HTERT RPE-1 (cell line): ENCODE measurements around the gene RALBP1.
"Not testable (repeated sequence)": the region's sequence is repeated elsewhere in the genome, so short reads cannot be mapped to it uniquely, and the experiment has no call there.

ENCODE experiments used
- in situ Hi-C: fragments of 300-500 bp; cut with MboI; formaldehyde crosslinking; loops from 4 replicates; pipeline ENCODE4 v1.14.3; 2020; ENCODE audit warnings: low sequenced_read_pairs

Gene RALBP1

DNA sequence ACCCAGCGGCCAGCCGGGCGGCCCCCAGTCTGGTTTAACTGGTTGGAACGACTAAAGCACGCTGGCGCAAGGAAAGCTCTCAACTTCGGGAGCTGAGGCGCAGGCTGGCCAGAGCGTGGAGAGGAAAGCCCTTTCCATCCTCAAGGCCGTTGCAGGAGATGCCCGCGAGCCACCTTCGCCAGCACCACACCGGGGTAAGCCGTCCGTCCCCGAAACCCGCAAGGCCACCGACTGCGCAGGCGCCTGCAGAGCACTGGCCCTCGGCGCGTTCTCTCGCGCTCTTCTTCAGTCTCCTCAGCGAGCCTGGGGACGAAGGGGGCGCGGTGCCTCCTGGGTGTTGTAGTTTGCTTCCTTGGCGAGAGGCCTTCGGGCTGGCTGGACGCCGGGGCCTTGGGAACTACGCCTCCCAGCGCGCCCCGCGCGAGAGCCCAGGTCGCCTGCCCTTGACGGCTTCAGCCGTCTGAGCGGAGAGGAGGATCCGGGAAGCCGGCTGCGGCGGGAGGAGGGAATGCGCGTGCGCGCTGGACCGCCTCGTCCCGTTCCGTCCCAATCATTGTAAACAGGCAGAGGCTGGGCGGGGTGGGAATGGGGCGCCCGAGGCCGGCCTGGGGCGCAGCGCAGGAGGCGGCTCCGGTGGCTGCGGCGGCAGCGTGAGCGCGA, at the start of gene RALBP1:
Gene RALBP1 (plus strand): TSS at position 531 of the 660 bp plus-strand sequence. CDS start 37,533 bp downstream, outside the sequence.
- in situ Hi-C loops = no loop called here

DNA sequence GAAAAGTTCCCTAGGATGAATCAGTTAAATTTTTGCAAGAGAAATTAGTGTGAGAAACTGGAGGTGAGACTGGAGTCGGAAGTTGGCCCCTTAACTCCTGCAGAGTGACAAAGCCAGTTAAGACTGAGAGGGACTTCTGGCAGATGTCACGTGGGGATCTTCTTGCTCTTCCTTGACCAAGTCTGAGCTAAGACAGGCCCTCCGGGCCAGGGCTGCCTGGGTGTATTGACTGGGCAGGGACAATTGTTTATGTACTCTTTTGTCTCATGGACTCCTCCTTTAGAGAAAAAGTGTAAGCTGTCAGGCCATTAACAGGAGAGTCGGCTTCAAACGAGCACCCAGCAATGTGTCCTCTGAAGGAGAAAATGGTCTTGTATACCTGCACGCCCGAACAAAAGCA, 48.6 kb upstream of the RALBP1 start:
- in situ Hi-C loops = no loop called here

- in situ Hi-C loops = no loop called here
Measured at GRCh38 chr18:9428301-9428706, 47.0 kb upstream of the RALBP1 start.

DNA sequence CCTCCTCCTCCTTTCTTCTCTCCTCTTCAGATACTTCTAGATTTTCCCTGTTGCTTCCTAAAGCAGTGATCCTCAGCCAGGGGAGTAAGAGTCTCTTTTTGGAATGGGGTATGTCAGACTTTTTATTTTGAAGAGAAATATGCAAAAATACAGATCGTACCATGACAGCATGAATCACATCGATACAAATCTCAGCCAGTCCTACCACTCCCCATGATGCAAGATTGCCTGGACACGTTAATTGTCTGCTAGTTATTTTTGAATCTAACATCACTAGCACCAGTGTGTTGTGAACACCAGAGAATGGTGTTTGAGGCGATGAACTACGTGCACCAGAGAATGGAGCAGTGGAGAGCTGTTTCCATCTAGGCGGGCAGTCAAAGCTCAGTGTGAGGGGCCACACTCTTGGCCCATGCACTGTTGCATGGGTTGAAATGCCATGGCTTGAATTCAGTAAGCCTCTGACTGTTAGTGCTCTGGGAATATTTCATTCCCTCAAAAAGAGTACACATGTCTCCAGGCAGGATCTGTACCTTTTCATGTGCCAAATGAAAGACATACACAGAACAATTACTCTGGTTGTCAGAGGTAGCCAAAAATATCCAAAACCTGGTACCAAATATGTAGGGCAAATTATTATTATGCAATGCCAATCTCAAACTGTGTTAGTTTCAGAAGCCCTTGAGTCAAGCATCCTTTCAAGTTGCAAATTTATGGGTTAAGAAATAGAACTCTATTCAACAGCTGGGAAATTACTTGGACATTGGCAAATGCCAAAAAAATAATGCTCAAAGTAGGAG, 46.3 kb upstream of the RALBP1 start:
- in situ Hi-C loops = no loop called here

GRCh38 chr18:9429662-9429993, 45.7 kb upstream of the RALBP1 start:
- in situ Hi-C loops = no loop called here

- in situ Hi-C loops = not testable (repeated sequence)
Measured at GRCh38 chr18:9430315-9430714, 45.0 kb upstream of the RALBP1 start.

- in situ Hi-C loops = no loop called here
Measured at GRCh38 chr18:9431296-9431695, 44.0 kb upstream of the RALBP1 start.

DNA sequence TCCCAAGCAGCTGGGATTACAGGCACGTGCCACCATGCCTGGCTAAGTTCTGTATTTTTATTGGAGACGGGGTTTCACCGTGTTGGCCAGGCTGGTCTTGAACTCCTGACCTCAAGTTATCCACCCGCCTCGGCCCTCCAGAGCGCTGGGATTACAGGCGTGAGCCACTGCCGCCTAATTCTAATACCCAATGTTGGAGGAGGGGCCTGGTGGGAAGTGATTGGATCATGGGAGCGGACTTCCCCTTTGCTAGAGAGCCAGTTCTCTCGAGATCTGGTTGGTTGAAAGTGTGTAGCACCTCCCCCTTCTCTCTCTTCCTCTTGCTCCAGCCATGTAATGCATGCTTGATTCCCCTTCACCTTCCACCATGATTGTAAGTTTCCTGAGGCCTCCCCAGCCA, 42.2 kb upstream of the RALBP1 start:
- in situ Hi-C loops = not testable (repeated sequence)

GRCh38 chr18:9433671-9434121, 41.6 kb upstream of the RALBP1 start:
- in situ Hi-C loops = no loop called here

- in situ Hi-C loops = no loop called here
Measured at GRCh38 chr18:9434122-9434701, 41.1 kb upstream of the RALBP1 start.

DNA sequence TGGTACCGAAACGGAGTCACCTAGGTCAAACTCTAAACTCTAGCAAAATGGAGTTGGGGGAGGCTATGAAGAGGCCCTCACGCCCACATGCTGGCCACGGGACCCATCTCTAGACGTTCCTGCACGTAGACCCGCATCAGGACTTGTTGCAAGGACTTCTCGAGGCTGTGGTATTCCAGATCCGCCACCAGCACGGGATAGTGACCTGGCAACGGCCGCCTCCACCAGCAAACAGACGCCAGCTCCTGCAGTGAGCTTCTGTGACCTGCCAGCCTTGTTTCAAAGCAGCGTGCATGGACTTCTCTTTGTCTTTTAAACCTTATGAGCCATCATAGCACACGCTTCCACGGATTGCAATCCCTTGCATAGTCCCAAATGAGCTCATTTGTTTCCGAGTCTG, 40.3 kb upstream of the RALBP1 start:
- in situ Hi-C loops = no loop called here

- in situ Hi-C loops = no loop called here
Measured at GRCh38 chr18:9436206-9436929, 38.9 kb upstream of the RALBP1 start.

DNA sequence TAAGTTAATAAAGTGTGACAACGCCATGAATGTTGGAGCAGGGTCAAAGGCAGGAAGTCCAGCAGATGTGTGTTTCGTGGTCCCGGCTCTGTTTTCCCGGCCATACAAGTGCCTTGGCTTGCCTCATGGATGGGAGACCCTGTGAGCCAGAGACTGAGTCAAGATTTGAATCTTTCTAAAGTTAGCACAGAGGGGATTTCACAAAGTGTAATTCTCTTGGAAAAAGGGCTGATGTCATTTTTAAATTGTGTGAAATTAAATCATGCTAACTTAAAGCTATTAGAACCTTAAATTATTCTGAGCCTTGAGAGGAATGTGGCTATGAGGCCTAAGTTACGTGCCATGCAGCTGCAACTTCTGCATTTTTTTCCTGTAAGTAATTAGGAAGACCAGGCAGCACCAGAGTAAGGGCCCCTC, 38.3 kb upstream of the RALBP1 start:
- in situ Hi-C loops = no loop called here

- in situ Hi-C loops = no loop called here
Measured at GRCh38 chr18:9437672-9438071, 37.6 kb upstream of the RALBP1 start.

DNA sequence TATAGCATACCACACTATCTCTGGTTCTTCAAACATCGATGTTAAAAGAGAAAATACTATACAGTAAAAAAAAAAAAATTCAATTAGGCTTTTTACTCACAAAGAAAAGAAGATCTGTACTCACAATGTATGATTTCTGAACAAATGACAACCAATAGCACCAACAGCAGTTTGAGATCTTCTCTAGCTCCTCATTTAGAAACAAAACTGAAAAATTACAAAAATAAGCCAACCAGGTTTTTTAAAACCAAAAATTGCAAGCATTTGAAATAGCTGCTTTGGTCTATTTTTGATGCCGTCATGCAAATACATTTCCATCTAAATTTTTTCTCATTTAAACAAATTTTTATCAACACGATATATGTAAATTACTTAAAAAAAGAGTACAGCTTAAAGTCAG, 34.3 kb upstream of the RALBP1 start:
- in situ Hi-C loops = no loop called here

DNA sequence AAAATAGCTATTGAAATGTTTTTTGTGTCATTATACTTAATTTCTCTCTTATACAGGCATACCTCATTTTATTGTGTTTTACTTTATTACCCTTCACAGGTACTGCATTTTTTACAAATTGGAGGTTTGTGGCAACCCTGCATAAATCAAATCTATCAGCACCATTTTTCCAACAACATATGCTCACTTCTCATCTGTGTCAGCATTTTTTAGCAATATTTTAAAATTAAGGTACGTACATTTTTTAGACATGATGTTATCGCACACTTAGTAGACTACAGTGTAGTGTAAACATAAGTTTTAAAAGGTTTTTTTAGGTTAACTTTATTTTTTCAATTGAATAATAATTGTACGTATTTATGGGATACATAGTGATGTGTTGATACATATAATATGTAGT, 30.8 kb upstream of the RALBP1 start:
- in situ Hi-C loops = no loop called here

- in situ Hi-C loops = no loop called here
Measured at GRCh38 chr18:9446839-9447238, 28.5 kb upstream of the RALBP1 start.

DNA sequence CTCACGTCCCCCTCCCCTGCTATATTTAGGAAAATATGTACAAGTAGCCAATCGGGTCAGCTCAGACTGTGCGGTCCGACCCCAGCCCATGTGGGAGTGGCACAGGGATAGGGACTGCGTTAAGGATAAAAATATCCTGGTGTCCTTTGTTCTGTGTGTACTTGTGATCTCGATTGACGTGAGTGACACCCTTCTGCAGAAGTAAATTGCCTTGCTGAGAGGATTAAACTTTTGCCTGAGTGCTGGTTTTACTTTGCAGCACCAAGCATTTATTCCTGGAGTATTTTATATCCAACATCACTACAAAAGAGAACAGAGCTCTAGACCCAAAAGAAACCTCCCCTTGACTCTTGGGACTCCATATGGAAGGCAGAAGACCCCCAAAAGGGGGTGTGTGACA, 28.0 kb upstream of the RALBP1 start:
- in situ Hi-C loops = no loop called here

- in situ Hi-C loops = no loop called here
Measured at GRCh38 chr18:9449600-9450414, 25.5 kb upstream of the RALBP1 start.

DNA sequence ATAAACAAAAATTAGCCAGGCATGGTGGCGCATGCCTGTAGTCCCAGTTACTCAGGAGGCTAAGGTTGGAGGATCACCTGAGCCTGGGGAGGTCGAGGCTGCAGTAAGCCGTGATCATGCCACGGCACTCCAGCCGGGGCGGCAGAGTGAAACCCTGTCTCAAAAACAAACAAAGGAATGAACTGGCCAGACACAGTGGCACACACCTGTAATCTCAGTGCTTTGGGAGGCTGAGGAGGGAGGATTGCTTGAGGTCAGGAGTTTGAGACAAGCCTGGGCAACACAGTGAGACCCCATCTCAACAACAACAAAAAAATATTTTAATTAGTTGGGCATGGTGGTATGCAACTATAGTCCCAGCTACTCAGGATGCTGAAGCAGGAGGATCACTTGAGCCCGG, 24.4 kb upstream of the RALBP1 start:
- in situ Hi-C loops = not testable (repeated sequence)

DNA sequence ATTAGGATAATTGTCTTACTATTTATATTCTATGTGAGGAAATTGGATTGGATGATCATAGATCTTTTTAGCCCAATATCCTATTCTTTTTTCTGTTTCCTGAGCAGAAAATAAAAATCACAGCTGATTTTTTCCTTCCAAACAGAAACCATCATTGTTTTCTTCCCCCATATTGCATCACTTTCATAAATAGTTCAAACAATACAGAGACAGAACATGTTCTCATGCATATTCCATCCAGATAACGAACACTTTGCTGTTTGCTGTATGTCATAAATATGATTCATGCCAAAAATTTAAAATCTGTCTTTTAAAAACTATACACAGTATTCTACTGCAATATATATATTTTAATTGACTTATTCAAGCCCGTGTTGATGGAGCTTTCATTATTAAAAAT, 22.0 kb upstream of the RALBP1 start:
- in situ Hi-C loops = no loop called here
